ENCODE measurements around the gene GLIS2.

DNA sequence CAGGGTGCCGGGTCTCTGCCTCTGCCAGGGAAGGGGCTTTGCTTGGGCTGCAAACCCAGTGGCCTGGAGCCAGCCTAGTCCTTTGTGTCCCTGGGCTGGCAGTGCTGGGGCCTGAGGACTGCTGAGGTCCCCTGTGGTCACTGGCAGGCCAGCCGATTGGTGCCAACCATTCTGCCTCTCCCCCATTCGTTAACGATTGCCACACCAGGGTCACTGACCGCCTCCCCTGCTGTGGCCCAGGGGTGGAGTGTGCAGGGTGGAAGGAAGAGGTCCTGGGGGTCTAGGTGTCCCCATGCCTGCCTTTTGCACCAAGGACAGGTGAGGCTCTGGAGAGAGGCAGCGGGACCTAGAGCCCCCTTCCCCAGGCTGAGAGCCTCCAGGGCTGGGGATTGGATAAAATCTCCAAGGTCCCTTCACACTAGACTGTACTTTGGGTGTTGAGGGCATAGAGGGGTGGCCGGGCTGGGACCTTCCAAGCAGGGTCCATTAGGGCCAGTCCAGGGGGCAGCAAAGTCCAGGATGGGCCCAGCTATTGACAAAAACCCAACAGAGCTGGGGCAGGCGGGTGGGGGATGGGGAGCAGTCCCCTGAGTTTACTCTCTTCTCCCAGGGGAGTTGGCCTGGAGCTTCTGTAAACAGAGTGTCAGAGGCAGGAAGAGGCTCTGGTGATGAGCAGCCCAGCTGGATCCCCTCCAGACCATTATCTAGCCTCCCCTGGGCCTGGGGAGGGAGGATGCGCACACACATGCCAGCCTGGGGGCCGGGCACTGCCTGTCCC lies 56.9 kb downstream of the GLIS2 start:
- TF ChIP-seq EZH2 (IDR thresholded peaks at IDR 0.05; ENCODE audit: low read length, missing control alignments): no peak
- TF ChIP-seq, protein P1, sequence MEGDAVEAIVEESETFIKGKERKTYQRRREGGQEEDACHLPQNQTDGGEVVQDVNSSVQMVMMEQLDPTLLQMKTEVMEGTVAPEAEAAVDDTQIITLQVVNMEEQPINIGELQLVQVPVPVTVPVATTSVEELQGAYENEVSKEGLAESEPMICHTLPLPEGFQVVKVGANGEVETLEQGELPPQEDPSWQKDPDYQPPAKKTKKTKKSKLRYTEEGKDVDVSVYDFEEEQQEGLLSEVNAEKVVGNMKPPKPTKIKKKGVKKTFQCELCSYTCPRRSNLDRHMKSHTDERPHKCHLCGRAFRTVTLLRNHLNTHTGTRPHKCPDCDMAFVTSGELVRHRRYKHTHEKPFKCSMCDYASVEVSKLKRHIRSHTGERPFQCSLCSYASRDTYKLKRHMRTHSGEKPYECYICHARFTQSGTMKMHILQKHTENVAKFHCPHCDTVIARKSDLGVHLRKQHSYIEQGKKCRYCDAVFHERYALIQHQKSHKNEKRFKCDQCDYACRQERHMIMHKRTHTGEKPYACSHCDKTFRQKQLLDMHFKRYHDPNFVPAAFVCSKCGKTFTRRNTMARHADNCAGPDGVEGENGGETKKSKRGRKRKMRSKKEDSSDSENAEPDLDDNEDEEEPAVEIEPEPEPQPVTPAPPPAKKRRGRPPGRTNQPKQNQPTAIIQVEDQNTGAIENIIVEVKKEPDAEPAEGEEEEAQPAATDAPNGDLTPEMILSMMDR (conservative IDR thresholded peaks at IDR 0.05 in 1 of 2, IDR thresholded peaks at IDR 0.05 in 1 of 2; ENCODE audit: low read depth in 1 of 2, low read length in 2 of 2): no peak

All from fibroblast of lung (primary cell).